Uterus (tissue), 2 donors: ENCODE measurements around the gene CDRT15.

Experiments used
- POLR2A ChIP-seq, 2 donors: fragments of 450-650 bp; IDR thresholded peaks; one replicate each; pipeline ENCODE4 v1.6.1; 2016; ENCODE audit warnings: antibody characterized with exemption in 2 of 2, mild to moderate bottlenecking in 1 of 2, moderate library complexity in 1 of 2
- TF ChIP-seq, protein P1 (sequence below), 4 experiments: fragments of 200-600 bp in 2 of 4; fragments of 450-650 bp in 2 of 4; sonication (generic) in 2 of 4; IDR thresholded peaks; one replicate each; pipeline ENCODE4 v1.5.1; 2016 to 2019; ENCODE audit warnings: antibody characterized with exemption in 4 of 4, mild to moderate bottlenecking in 2 of 4, moderate library complexity in 1 of 4

DNA sequence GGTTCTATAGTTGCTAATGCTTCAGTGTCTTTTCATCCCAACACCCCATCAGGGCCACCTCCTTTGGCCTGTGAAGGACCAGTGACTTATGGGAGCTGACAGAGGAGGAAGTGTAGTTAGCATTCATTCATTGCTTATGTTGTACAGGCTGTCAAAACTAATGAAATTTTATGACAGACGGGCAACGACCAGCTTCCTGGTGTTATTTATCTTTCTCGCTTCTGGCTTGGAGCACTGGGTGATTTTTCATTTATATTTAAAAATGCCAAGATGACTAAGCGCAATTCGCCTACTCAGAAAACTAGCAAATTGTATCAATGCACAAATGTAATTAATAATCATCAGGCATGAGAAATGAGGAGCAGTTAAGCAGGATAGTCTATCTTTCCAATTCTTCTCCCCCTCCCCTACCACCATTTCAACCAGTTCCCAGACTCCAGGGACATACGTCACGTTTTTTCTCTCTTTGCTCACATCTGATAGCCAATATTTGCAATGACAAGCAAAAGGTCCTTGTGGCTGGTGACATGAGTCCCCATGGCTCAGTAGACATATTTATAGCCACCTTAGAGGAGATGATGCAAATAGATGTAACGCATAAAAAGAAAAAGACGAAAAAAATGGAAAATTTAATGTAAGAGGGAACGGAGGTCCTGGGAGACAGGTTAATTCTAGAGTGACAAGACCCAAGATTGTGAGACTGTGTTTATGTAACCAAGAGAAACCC, 11.2 kb downstream of the CDRT15 start:
- no peak for TF ChIP-seq POLR2A (IDR thresholded peaks at IDR 0.05)
- TF ChIP-seq, protein P1, sequence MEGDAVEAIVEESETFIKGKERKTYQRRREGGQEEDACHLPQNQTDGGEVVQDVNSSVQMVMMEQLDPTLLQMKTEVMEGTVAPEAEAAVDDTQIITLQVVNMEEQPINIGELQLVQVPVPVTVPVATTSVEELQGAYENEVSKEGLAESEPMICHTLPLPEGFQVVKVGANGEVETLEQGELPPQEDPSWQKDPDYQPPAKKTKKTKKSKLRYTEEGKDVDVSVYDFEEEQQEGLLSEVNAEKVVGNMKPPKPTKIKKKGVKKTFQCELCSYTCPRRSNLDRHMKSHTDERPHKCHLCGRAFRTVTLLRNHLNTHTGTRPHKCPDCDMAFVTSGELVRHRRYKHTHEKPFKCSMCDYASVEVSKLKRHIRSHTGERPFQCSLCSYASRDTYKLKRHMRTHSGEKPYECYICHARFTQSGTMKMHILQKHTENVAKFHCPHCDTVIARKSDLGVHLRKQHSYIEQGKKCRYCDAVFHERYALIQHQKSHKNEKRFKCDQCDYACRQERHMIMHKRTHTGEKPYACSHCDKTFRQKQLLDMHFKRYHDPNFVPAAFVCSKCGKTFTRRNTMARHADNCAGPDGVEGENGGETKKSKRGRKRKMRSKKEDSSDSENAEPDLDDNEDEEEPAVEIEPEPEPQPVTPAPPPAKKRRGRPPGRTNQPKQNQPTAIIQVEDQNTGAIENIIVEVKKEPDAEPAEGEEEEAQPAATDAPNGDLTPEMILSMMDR (IDR thresholded peaks at IDR 0.05), result no peak
